GM12891 (cell line): Measurements from ENCODE around the gene ATP13A4.
A peak's percentile ranks its signal among the peaks of the same experiment; 100 is the strongest.

Experiments
- DNase-seq: peaks from one replicate; pipeline ENCODE4 v3.0.0; 2011; ENCODE audit warnings: low spot score; ENCODE audit not compliant: insufficient read length
- FAIRE-seq: peaks from 2 replicates; lab custom pipeline; 2011; peaks lifted over from hg19 to GRCh38; lab: Jason Lieb, UNC
- PAX5 ChIP-seq: IDR thresholded peaks from 2 replicates; pipeline ENCODE4 v1.6.1; 2011; ENCODE audit warnings: low read length, moderate library complexity, mild to moderate bottlenecking; ENCODE audit not compliant: insufficient read depth, severe bottlenecking
- POLR2A ChIP-seq: IDR thresholded peaks from 2 replicates; pipeline ENCODE4 v1.6.1; 2011; ENCODE audit warnings: low read depth, low read length, control low read depth
- POLR2AphosphoS5 ChIP-seq: IDR thresholded peaks from 2 replicates; pipeline ENCODE4 v1.6.1; 2011; ENCODE audit warnings: low read depth, low read length, control low read depth
- POU2F2 ChIP-seq: IDR thresholded peaks from 2 replicates; pipeline ENCODE4 v1.6.1; 2011; ENCODE audit warnings: low read depth, mild to moderate bottlenecking, control low read depth, low read length, moderate library complexity
- SPI1 ChIP-seq: IDR thresholded peaks from 2 replicates; pipeline ENCODE4 v1.6.1; 2011; ENCODE audit warnings: low read depth, low read length, control low read depth
- TAF1 ChIP-seq: IDR thresholded peaks from 2 replicates; pipeline ENCODE4 v1.6.1; 2011; ENCODE audit warnings: low read depth, low read length, control low read depth

ATP13A4 gene

DNA sequence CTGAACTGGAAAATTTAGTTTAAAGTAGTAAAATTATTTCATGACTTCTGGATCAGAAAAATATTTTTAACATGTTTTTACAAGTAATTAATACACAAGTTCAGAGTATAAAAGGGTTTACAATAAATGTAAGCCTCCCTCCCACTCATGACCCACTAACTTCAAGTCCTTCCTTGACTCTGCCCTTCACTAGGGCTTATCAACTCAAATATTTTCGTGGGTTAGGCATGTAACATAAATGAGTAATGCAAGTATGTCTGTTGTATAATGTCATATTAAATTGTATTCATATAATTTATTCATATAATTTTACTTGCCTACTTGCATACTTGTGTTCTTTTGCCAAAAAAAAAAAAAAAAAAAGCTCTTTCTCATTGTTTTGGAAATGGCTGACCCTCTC is 34.9 kb upstream of the ATP13A4 start:
- no peak for FAIRE-seq
- TF ChIP-seq TAF1, result no peak
- TF ChIP-seq POU2F2, result no peak
- TF ChIP-seq POLR2A, result no peak
- TF ChIP-seq PAX5, result no peak
- TF ChIP-seq SPI1, result no peak
- TF ChIP-seq POLR2AphosphoS5, result no peak
- no peak for DNase-seq

DNA sequence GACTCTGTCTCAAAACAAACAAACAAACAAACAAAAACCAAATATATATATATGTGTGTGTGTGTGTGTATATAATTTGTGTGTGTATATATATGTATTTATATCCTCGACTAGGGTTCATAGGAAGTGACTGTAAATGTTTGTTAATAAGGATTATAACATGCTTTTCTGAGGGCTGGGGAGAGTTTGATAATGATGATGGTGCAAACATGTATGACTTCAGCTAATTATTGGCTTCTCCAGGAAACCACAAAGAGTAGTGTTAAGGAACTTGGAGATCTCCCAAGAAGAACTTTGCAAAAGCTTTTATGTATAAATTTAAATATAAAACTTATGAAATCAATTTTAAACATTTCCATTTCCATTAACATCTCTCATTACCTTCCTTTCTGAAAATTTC is 34.4 kb upstream of the ATP13A4 start:
- FAIRE-seq, result no peak
- no peak for TF ChIP-seq SPI1
- no peak for TF ChIP-seq TAF1
- no peak for TF ChIP-seq POU2F2
- no peak for TF ChIP-seq PAX5
- no peak for TF ChIP-seq POLR2A
- no peak for TF ChIP-seq POLR2AphosphoS5
- DNase-seq, result no peak

DNA sequence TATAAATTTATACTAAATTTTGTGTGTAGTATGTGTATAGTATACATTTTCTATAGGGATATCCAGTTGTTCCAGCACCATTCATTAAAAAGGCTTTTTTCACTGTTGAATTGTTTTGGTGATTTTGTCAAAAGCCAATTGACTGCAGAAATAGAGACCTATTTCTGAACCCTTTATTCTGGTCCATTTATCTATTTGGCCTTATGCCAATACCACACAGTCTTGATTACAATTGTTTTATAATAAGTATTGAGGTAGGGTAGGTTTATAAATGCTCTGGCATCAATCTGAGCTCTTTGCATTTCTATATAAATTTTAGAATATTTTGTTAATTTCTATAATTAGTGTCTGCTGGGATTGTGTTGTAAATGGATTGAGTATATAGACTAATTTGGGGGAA is 31.8 kb upstream of the ATP13A4 start:
- DNase-seq, result no peak
- no peak for TF ChIP-seq POLR2A
- no peak for TF ChIP-seq SPI1
- TF ChIP-seq TAF1, result no peak
- no peak for TF ChIP-seq PAX5
- TF ChIP-seq POU2F2, result no peak
- no peak for TF ChIP-seq POLR2AphosphoS5
- no peak for FAIRE-seq

DNA sequence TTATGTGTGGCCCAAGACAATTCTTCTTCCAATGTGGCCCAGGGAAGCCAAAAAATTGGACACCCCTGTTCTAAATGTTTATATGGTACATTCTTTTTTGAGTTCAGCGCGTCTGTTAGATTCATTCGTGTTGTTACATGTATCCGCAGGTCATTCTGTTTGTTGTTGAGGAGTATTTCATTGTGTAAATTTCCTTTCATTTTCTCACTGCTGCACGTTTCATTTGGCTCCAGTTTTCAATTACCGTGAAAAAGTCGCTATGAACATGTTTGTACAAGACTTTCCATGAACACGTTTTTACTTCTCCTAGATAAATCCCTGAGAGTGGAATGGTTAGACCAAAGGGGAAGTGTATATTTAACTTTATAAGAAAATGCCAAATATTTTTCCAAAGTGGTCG is 30.8 kb upstream of the ATP13A4 start:
- FAIRE-seq, result no peak
- TF ChIP-seq TAF1 (no peak), PAX5 (no peak), POU2F2 (no peak), POLR2A (no peak), SPI1 (no peak), POLR2AphosphoS5 (no peak)
- no peak for DNase-seq

DNA sequence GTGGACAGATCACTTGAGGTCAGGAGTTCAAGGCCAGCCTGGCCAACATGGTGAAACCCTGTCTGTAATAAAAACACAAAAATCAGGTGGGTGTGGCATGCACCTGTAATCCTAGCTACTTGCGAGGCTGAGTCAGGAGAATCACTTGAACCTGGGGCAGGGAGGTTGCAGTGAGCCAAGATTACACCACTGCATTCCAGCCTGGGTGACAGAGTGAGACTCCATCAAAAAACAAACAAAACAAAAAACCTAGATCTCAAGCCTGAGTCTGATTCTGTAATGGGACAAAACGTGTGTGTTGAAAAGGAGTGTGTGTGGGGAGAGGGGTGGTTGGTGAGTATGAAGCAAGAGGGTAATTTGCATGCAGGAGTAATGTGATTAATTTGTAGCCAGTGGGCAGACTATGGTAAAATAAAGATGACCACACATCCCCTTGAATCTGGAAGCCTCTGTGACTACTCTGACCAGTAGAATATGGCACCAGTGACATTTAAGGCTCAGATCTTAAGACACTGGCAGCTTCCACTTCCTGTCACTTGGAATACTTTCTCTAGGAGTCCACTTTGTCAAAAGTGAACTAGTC is 19.9 kb upstream of the ATP13A4 start:
- no peak for TF ChIP-seq POU2F2
- TF ChIP-seq POLR2A, result no peak
- no peak for TF ChIP-seq TAF1
- no peak for TF ChIP-seq SPI1
- no peak for TF ChIP-seq PAX5
- no peak for TF ChIP-seq POLR2AphosphoS5
- DNase-seq (no peak), FAIRE-seq (no peak)

DNA sequence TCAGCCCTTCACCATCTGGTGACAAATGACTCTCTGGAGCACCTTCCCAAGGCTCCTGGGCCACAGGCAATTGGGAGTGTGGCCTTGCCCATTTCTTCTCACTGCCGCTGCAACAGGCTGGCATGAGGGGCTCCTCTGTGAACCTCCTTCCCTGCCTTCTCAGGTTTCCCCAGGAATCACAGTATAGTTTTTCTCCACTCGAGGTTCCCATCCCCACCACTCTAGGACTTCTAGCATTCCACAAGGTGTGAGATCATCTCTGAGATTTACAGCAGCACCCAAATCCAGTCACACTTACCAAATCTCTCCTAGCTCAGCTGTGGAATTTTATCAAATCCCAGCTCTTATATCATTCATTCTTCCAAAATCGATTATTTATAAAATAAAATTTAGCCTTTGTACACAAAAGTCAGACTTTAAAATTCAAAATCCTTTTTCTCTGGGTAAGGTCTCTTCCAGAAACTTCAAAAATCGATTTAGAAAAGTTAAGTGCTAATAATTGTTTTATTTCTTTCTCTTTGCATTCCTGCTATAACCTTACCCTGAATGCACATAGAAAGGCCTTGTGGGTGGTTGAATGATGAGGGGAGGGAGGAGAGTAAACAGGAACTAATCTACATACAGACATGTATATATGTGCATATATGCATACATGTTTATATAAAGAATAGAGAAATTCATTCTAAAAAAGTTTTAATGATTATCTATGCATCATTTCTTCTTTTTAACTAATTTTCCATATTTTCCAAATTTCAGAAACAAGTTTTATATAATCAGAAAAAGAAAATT is 18.9 kb upstream of the ATP13A4 start:
- no peak for TF ChIP-seq POLR2AphosphoS5
- no peak for TF ChIP-seq TAF1
- TF ChIP-seq POLR2A, result no peak
- TF ChIP-seq PAX5, result no peak
- no peak for TF ChIP-seq POU2F2
- FAIRE-seq (no peak), DNase-seq (no peak)

DNA sequence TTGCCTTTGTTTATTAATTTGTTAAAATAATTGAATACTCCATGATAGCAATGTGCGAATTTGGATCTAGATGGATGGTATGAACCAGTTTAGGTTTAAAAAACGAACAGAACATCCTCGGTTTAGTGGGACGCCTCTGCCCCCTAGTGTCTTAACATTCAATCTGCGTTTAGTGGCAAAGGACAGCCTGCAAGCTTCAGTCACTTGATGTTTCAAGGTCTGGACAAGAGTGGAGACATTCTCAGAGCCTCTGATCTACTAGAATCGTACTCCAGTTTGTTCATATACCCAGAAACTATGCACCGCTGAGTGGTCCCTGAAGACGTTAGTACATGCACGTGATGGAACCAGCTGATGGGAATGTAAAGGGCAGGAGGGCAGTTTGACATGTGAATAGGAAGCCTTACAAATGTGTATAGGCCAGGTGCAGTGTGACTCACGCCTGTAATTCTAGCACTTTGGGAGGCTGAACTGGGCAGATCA is 17.8 kb upstream of the ATP13A4 start:
- FAIRE-seq (peak; percentile 93), DNase-seq (no peak)
- no peak for TF ChIP-seq SPI1
- TF ChIP-seq POLR2AphosphoS5, result no peak

DNA sequence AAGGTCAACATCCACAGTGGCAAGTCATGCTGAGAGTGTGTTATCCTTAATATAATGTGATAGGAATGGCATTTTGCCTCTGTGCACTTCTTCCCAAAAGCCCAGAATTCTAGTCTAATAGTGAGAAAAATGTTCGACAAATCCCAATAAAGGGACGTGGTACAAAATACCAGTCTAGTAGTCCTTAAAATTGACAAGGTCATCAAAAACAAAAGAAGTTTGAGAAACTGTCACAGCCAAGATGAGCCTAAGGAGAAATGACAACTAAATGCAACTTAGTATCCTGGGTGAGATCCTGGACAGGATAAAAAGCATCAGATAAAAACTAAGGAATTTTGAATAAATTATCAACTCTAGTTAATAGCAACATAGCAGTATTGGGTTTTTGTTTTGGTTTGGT is 14.4 kb upstream of the ATP13A4 start:
- DNase-seq (no peak), FAIRE-seq (no peak)
- TF ChIP-seq POU2F2 (no peak), SPI1 (no peak), PAX5 (no peak), POLR2AphosphoS5 (no peak), POLR2A (no peak), TAF1 (no peak)

DNA sequence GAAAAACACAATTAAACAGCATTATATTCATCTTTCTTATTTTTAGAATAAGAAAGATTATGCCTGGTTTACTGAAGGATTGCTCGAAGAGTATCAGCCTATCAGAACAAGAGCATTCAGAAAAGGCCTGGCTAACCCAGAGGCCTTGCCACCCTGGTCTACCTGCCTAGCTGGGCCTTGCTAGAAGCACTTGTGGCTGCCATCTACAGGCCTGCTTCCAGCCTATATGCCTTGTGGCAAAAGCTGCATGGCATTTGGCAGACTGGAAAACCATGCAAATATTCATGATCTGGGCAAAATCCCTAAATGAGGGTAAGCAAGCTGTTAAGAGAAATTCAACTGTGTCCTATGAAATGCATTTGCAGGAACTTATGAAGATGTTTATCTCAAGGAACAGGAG is 9.3 kb upstream of the ATP13A4 start:
- DNase-seq (no peak), FAIRE-seq (no peak)
- TF ChIP-seq POLR2AphosphoS5 (no peak), SPI1 (no peak), POU2F2 (no peak), TAF1 (no peak), PAX5 (no peak), POLR2A (no peak)

DNA sequence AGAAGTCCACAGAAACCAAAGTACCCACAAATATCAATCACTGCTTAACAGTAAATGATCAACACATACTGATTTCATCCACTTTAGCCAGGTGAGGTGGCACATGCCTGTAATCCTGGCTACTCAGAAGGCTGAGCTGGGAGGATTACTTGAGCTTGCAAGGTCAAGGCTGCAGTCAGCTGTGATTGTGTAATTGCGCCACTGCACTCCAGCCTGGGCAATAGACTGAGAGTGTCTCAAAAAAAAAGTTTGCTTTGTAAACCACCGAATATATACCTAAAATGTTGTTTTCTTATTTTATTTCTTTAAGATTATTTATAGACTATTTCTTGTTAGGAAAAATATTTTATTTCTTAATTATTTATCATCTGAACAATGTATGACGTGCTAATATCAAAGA is 8.7 kb upstream of the ATP13A4 start:
- FAIRE-seq, result no peak

More for the DNA sequence above, 8.7 kb upstream of the ATP13A4 start:
- no peak for DNase-seq
- TF ChIP-seq POU2F2, result no peak
